HEK293T (cell line): ENCODE data around the gene ZSWIM9.

Source experiments
- CTCF ChIA-PET: fragments of 350-600 bp; formaldehyde crosslinking; extraction: SDS; loops from one replicate; lab custom pipeline; 2021; ENCODE audit warnings: antibody characterized with exemption, inconsistent platforms; lab: Yijun Ruan, JAX
- POLR2A ChIA-PET: fragments of 350-600 bp; formaldehyde crosslinking; extraction: SDS; loops from one replicate; lab custom pipeline; 2020; ENCODE audit warnings: antibody characterized with exemption, inconsistent platforms; lab: Yijun Ruan, JAX
- DNase-seq: peaks from one replicate; pipeline ENCODE4 v3.0.0; 2012; ENCODE audit warnings: mixed read lengths; ENCODE audit errors: extremely low spot score
- ARNT ChIP-seq: fragments of 450-650 bp; IDR thresholded peaks from 2 replicates; pipeline ENCODE4 v1.6.1; 2017; ENCODE audit warnings: mild to moderate bottlenecking
- BHLHE40 ChIP-seq: fragments of 450-650 bp; IDR thresholded peaks from 2 replicates; pipeline ENCODE4 v1.6.1; 2016; ENCODE audit warnings: mild to moderate bottlenecking, moderate library complexity, borderline replicate concordance
- CTBP1 ChIP-seq: fragments of 450-650 bp; IDR thresholded peaks from 2 replicates; pipeline ENCODE4 v1.6.1; 2016; ENCODE audit warnings: borderline replicate concordance
- ELF4 ChIP-seq: fragments of 450-650 bp; IDR thresholded peaks from 2 replicates; pipeline ENCODE4 v1.6.1; 2017; ENCODE audit warnings: antibody characterized with exemption
- FOXA1 ChIP-seq: fragments of 450-650 bp; IDR thresholded peaks from 2 replicates; pipeline ENCODE4 v1.6.1; 2016; ENCODE audit warnings: mild to moderate bottlenecking
- FOXK2 ChIP-seq: fragments of 450-650 bp; IDR thresholded peaks from 2 replicates; pipeline ENCODE4 v1.6.1; 2016; ENCODE audit warnings: mild to moderate bottlenecking
- FOXM1 ChIP-seq: fragments of 450-650 bp; IDR thresholded peaks from 2 replicates; pipeline ENCODE4 v1.6.1; 2017; ENCODE audit warnings: mild to moderate bottlenecking, borderline replicate concordance
- HDGF ChIP-seq: fragments of 450-650 bp; IDR thresholded peaks from 2 replicates; pipeline ENCODE4 v1.6.1; 2017; ENCODE audit warnings: antibody characterized with exemption, borderline replicate concordance
- L3MBTL2 ChIP-seq: fragments of 450-650 bp; conservative IDR thresholded peaks from 2 replicates; pipeline ENCODE4 v1.6.1; 2016; ENCODE audit warnings: mild to moderate bottlenecking
- LEF1 ChIP-seq: fragments of 450-650 bp; IDR thresholded peaks from 2 replicates; pipeline ENCODE4 v1.6.1; 2017; ENCODE audit warnings: mild to moderate bottlenecking, borderline replicate concordance
- NFRKB ChIP-seq: fragments of 450-650 bp; IDR thresholded peaks from 2 replicates; pipeline ENCODE4 v1.6.1; 2016; ENCODE audit warnings: mild to moderate bottlenecking, moderate library complexity
- SP1 ChIP-seq: fragments of 450-650 bp; IDR thresholded peaks from 2 replicates; pipeline ENCODE4 v1.6.1; 2017
- SUZ12 ChIP-seq: fragments of 450-650 bp; IDR thresholded peaks from 2 replicates; pipeline ENCODE4 v1.6.1; 2016; ENCODE audit warnings: mild to moderate bottlenecking
- TARDBP ChIP-seq: fragments of 450-650 bp; IDR thresholded peaks from 2 replicates; pipeline ENCODE4 v1.6.1; 2016
- ZNF384 ChIP-seq: fragments of 450-650 bp; IDR thresholded peaks from 2 replicates; pipeline ENCODE4 v1.6.1; 2016
- TF ChIP-seq, protein P1 (sequence below): fragments of 450-650 bp; IDR thresholded peaks from 2 replicates; pipeline ENCODE4 v1.6.1; 2016

The ZSWIM9 gene

DNA sequence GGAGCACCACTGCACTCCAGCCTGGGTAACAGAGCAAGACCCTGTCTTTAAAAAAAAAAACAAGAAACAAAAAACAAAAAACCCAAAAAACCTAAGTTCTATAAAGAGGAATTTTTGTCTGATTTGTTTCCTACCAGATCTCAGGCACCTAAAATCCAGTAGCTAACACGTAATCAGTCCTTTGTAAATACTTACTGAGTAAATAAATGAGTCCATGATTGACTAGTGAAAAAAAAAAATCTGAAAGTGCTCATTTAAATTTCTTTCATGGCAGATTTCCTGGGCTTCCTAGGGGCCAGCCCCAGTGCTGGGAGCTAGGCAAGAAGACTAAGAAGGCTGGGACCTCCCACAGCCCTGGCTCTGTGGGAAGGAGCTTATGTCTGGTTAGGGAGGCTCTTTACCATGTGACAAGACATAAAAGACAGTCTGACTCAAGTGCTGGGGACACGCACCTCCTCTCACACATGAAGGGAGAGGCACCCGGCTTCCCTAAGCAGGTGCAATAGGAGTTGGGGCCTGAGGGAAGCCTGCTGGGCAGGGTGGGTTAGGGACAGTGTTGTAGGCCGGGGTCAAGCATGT lies 22.8 kb upstream of the ZSWIM9 start:
- DNase-seq, result no peak
- TF ChIP-seq SUZ12 (no peak), ELF4 (no peak)
- ChIA-PET POLR2A (no interaction called here), CTCF (no interaction called here)

DNA sequence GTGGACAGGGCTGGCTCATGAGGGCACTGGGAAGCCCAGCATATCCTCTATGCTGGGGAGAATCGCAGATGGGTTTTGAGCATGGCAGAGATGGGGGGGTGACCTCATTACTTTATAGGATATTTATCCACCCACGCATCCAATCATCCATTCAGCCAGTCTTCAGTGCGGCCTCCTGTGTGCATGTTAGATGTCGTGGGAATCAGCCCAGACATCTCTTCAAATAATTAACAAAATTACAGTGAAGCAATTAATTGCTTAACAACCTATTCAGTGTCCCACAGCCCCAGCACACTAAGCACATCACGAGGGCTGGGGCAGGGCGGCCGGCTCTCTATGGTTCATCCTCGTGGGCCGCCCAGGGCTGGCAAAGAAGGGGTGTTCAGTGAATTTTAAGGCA lies 21.9 kb upstream of the ZSWIM9 start:
- POLR2A ChIA-PET, result no interaction called here
- DNase-seq, result no peak
- no peak for TF ChIP-seq SUZ12
- TF ChIP-seq ZNF384, result no peak
- TF ChIP-seq, protein P1, sequence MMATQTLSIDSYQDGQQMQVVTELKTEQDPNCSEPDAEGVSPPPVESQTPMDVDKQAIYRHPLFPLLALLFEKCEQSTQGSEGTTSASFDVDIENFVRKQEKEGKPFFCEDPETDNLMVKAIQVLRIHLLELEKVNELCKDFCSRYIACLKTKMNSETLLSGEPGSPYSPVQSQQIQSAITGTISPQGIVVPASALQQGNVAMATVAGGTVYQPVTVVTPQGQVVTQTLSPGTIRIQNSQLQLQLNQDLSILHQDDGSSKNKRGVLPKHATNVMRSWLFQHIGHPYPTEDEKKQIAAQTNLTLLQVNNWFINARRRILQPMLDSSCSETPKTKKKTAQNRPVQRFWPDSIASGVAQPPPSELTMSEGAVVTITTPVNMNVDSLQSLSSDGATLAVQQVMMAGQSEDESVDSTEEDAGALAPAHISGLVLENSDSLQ, result no peak
- TF ChIP-seq FOXM1, result no peak
- TF ChIP-seq SP1, result no peak
- TF ChIP-seq FOXA1, result no peak
- no peak for TF ChIP-seq TARDBP
- TF ChIP-seq FOXK2, result no peak
- no peak for TF ChIP-seq ELF4
- TF ChIP-seq CTBP1, result no peak
- no peak for TF ChIP-seq LEF1
- TF ChIP-seq BHLHE40, result no peak
- no peak for TF ChIP-seq NFRKB
- TF ChIP-seq HDGF, result no peak
- no peak for TF ChIP-seq L3MBTL2
- no peak for TF ChIP-seq ARNT
- CTCF ChIA-PET, result no interaction called here

DNA sequence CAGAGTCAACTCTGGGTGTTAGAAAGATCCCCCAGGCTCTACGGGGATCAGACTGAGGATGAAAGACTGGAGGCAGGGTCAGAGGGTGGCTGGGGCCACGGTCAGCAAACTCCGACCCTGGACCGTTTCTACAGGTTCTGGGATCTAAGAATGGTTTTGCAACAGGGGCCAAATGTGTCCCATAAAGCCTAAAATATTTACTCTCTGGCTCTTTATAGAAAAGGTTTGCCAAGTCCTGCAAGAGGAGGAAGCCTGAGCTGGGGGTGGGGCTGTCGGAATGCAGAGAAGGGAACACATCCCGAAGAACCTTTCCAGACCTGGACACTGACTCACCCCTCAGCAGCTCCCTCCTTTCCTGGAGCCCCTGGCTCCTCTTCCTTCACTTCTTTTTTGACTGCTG lies 21.1 kb upstream of the ZSWIM9 start:
- TF ChIP-seq NFRKB (no peak), TARDBP (no peak), FOXK2 (no peak), SUZ12 (no peak), ARNT (no peak), FOXM1 (no peak), SP1 (no peak), BHLHE40 (no peak)
- TF ChIP-seq, protein P1, result no peak
- CTCF ChIA-PET, result no interaction called here
- DNase-seq, result no peak
- POLR2A ChIA-PET, result interaction anchor here (0.8 kb wide), 1 partner anchor 39 kb away, joined by 3 read pairs; the partner anchor contains the start of gene PLA2G4C

DNA sequence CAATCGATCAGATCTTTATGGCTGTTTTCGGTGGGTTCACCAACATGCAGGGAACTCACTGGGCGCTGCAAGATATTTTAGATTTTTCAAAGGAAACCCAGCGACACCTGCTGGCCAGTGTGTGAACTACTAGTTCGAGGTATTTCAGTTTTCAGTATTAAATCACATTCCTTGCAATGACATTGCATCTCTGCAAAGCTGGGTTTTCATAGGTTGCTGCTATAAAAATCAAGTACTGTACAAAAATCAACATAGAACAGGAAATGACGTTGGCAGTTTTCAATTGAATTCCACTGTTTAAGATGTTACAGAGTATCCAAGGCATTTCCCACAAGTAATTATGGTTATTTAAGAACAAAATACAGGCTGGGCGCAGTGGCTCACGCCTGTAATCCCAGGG lies 17.9 kb upstream of the ZSWIM9 start:
- peak; percentile 65 for DNase-seq
- ChIA-PET CTCF (interaction anchor here (0.7 to 1.2 kb wide), 3 partner anchors 45 to 271 kb away, joined by 3 to 7 read pairs (median 4); no protein-coding TSS in a partner anchor), POLR2A (interaction anchor here (1.0 kb wide), 1 partner anchor 17 kb away, joined by 4 read pairs; no protein-coding TSS in a partner anchor)
- TF ChIP-seq ELF4 (no peak), SUZ12 (no peak), HDGF (no peak), L3MBTL2 (no peak)

DNA sequence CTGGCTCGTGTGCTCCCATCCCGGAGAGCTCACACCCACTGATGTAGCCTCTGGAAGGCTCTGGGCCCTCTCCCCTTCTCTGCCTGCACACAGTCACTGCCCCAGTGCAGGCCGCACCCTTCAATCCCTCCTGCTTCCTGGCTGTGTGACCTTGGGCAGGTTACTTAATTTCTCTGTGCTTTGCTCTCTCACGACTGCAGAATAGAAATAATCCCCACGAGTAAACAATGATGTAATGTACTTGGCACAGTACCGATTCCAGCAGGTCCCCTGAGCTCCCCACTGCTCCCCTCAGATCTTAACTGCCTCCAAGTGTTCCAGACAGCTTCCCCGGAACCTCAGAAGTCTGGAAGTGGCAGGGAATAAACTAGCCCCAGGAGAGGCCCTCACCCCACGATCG lies 16.5 kb upstream of the ZSWIM9 start:
- CTCF ChIA-PET, result no interaction called here
- POLR2A ChIA-PET, result interaction anchor here (1.6 kb wide), 1 partner anchor 43 kb away, joined by 6 read pairs; the partner anchor contains the start of gene PLA2G4C
- TF ChIP-seq, protein P1, result no peak
- no peak for TF ChIP-seq CTBP1
- TF ChIP-seq SP1, result no peak
- TF ChIP-seq HDGF, result no peak
- TF ChIP-seq ELF4, result no peak
- TF ChIP-seq ZNF384, result no peak
- no peak for TF ChIP-seq SUZ12
- no peak for TF ChIP-seq TARDBP
- TF ChIP-seq FOXM1, result no peak
- no peak for TF ChIP-seq FOXK2
- TF ChIP-seq ARNT, result no peak
- no peak for TF ChIP-seq FOXA1
- TF ChIP-seq LEF1, result no peak
- DNase-seq, result no peak

DNA sequence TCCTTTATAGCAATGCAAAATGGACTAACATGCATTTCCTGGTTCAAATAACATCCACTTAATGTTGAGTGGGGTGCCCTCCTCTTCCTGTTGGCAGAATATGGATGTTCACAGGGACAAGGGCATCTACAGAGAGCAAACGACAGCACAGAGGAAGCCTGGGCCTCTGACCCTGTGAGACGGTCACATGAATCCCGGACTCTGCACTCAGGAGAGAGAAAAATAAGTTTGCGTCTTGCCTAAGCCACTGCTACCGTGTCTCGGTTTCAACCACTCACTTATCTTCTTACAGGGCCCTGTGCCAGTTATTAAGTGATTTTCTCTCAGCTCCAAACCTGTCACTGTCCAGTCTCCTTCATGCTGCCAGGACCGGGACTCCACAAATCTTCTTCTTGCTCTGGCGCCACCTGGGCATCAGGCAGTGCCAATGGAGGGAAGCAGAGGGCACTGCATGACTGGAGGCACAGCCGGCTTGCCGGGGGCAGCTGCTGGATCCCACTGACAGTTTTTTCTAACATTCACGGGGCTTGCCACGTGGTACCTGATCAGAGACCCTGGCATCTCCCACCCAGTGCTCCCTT lies 12.2 kb upstream of the ZSWIM9 start:
- ChIA-PET CTCF (no interaction called here), POLR2A (interaction anchor here (1.1 kb wide), 1 partner anchor 48 kb away, joined by 4 read pairs; the partner anchor contains the start of gene PLA2G4C)
- DNase-seq, result no peak
- TF ChIP-seq TARDBP (no peak), ZNF384 (no peak), FOXM1 (no peak), HDGF (no peak), ELF4 (no peak), FOXK2 (no peak), BHLHE40 (no peak), CTBP1 (no peak), SP1 (no peak), L3MBTL2 (no peak)

DNA sequence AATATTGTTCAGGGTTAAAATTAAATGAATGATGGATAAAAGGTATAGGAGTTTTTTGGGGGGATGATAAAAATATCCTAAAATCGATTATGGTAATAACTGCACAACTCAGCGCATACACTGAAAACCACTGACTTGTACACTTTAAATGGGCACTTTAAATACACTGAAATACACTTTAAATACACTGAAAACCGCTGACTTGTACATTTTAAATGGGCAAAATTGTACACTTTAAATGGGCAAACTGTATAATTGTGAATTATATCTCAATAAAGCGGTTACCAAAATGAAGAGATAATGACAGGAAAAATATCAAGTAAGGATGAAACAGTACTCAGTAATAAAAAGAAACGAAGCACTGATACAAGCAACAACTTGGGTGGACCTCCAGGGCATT lies 1.8 kb upstream of the ZSWIM9 start:
- ChIA-PET POLR2A (interaction anchor here (1.0 kb wide), 1 partner anchor 16 kb away, joined by 4 read pairs; no protein-coding TSS in a partner anchor), CTCF (interaction anchor here (0.6 kb wide), 1 partner anchor 62 kb away, joined by 3 read pairs; no protein-coding TSS in a partner anchor)
- TF ChIP-seq SUZ12 (no peak), FOXA1 (no peak), FOXM1 (no peak), HDGF (no peak), CTBP1 (no peak), ELF4 (no peak), L3MBTL2 (no peak), BHLHE40 (no peak), TARDBP (no peak), FOXK2 (no peak), ZNF384 (no peak), SP1 (no peak)

More for the DNA sequence above, 1.8 kb upstream of the ZSWIM9 start:
- DNase-seq, result no peak
